GM12878 (cell line): ENCODE results near the gene NAXE. TPM values are rescaled to one million over a fixed set of nuclear protein-coding genes. Genes with fewer than 3 reads are reported as not detected.

ENCODE experiments used
- ATAC-seq: fragments of 200-7000 bp; cut with Tn5 transposase; 3 replicates; pipeline ENCODE4 v1.9.1; 2020; ENCODE audit warnings: mild to moderate bottlenecking, moderate library complexity
- BruUV-seq: library from RNA; stranded (reverse); fragments of 400-500 nt; replicated peaks from 2 replicates; lab custom pipeline; 2021; lab: Mats Ljungman, UMichigan
- CTCF ChIA-PET: fragments of 300-600 bp; sonication (Branson Sonifier 250); formaldehyde crosslinking; extraction: SDS; loops from one replicate; lab custom pipeline; 2021; ENCODE audit warnings: inconsistent platforms; lab: Yijun Ruan, JAX
- POLR2A ChIA-PET: fragments of 350-600 bp; formaldehyde crosslinking; extraction: SDS; loops from one replicate; lab custom pipeline; 2021; ENCODE audit warnings: inconsistent platforms; lab: Charles Lee
- RAD21 ChIA-PET: fragments of 300-600 bp; sonication (Branson Sonifier 250); formaldehyde crosslinking; loops from one replicate; lab custom pipeline; 2023; ENCODE audit warnings: antibody characterized with exemption; ENCODE audit not compliant: unreplicated experiment; lab: Charles Lee
- SMC1A ChIA-PET: fragments of 300-600 bp; sonication (Branson Sonifier 250); formaldehyde crosslinking; loops from one replicate; lab custom pipeline; 2023; ENCODE audit not compliant: unreplicated experiment, uncharacterized antibody; lab: Charles Lee
- DNase-seq: peaks from one replicate; pipeline ENCODE4 v3.0.0-alpha.2; 2011; ENCODE audit warnings: low read depth, low spot score
- FAIRE-seq: peaks from 3 replicates; lab custom pipeline; 2011; peaks lifted over from hg19 to GRCh38; lab: Jason Lieb, UNC
- H2AFZ ChIP-seq: 2 replicates; pipeline ENCODE4 v1.6.0; 2011; ENCODE audit warnings: low read depth, low read length, control low read depth; ENCODE audit not compliant: control insufficient read depth
- H3K27ac ChIP-seq: 2 replicates; pipeline ENCODE4 v1.5.1; 2011; ENCODE audit warnings: control low read depth; ENCODE audit not compliant: control insufficient read depth, insufficient read depth
- H3K27me3 ChIP-seq, 2 experiments: replicated peaks in 1 of 2; 2 replicates each; pipeline versions ENCODE4 v1.6.0 to v1.6.1; 2011; ENCODE audit warnings: low read length in 1 of 2; ENCODE audit not compliant: control insufficient read depth in 2 of 2, insufficient read depth in 2 of 2
- H3K36me3 ChIP-seq, 2 experiments: 2 replicates each; pipeline ENCODE4 v1.5.1; 2011; ENCODE audit warnings: low read length in 1 of 2; ENCODE audit not compliant: control insufficient read depth in 2 of 2, insufficient read depth in 2 of 2
- H3K4me1 ChIP-seq: 2 replicates; pipeline ENCODE4 v1.6.1; 2011; ENCODE audit warnings: mild to moderate bottlenecking, low read length, moderate library complexity, mixed read lengths; ENCODE audit not compliant: control insufficient read depth, insufficient read depth
- H3K4me2 ChIP-seq: 2 replicates; pipeline ENCODE4 v1.6.0; 2011; ENCODE audit warnings: control low read depth; ENCODE audit not compliant: control insufficient read depth, insufficient read depth
- H3K4me3 ChIP-seq: fragments of 200-600 bp; sonication (generic); 2 replicates; pipeline ENCODE4 v1.5.1; 2016
- H3K79me2 ChIP-seq: 2 replicates; pipeline ENCODE4 v1.6.0; 2011; ENCODE audit warnings: low read length; ENCODE audit not compliant: control insufficient read depth, insufficient read depth
- H3K9ac ChIP-seq: 2 replicates; pipeline ENCODE4 v1.8.0; 2011; ENCODE audit warnings: low read length, control low read depth, mixed read lengths; ENCODE audit not compliant: control insufficient read depth, insufficient read depth
- H3K9me3 ChIP-seq: replicated peaks from 3 replicates; pipeline ENCODE4 v1.5.1; 2011; ENCODE audit warnings: mild to moderate bottlenecking, low read length; ENCODE audit not compliant: control insufficient read depth, insufficient read depth
- H4K20me1 ChIP-seq: 2 replicates; pipeline ENCODE4 v1.6.0; 2011; ENCODE audit not compliant: control insufficient read depth, insufficient read depth
- EED ChIP-seq: sonication (generic); IDR thresholded peaks from 2 replicates; pipeline ENCODE4 v1.6.1; 2016; ENCODE audit warnings: antibody characterized with exemption, low read depth
- GATAD2B ChIP-seq: fragments of 450-650 bp; conservative IDR thresholded peaks from 2 replicates; pipeline ENCODE4 v1.6.1; 2017; ENCODE audit warnings: low read depth, mild to moderate bottlenecking, moderate library complexity
- LARP7 ChIP-seq: fragments of 450-650 bp; IDR thresholded peaks from 2 replicates; pipeline ENCODE4 v1.6.1; 2017; ENCODE audit warnings: mild to moderate bottlenecking
- MTA2 ChIP-seq: fragments of 450-650 bp; IDR thresholded peaks from 2 replicates; pipeline ENCODE4 v1.6.1; 2016; ENCODE audit warnings: low read depth, mild to moderate bottlenecking, moderate library complexity
- NFXL1 ChIP-seq: fragments of 450-650 bp; IDR thresholded peaks from 2 replicates; pipeline ENCODE4 v1.6.1; 2017; ENCODE audit warnings: antibody characterized with exemption, mild to moderate bottlenecking, borderline replicate concordance
- TCF3 ChIP-seq: IDR thresholded peaks from 2 replicates; pipeline ENCODE4 v1.6.1; 2012; ENCODE audit warnings: low read depth, mild to moderate bottlenecking, low read length, borderline replicate concordance; ENCODE audit not compliant: insufficient read depth
- ZBTB11 ChIP-seq: fragments of 450-650 bp; formaldehyde crosslinking; IDR thresholded peaks from 2 replicates; pipeline ENCODE4 v1.5.0; 2022; ENCODE audit warnings: mild to moderate bottlenecking, missing genetic modification characterization
- ZBTB40 ChIP-seq: fragments of 450-650 bp; IDR thresholded peaks from 2 replicates; pipeline ENCODE4 v1.6.1; 2016; ENCODE audit warnings: mild to moderate bottlenecking, moderate library complexity, borderline replicate concordance
- WGBS: methylation state at CpG from one replicate; pipeline ENCODE4 v1.1.6; 2016; ENCODE audit warnings: low lambda C conversion rate; ENCODE audit not compliant: insufficient replicate concordance, insufficient coverage; ENCODE audit errors: missing lambda C conversion rate; 5-methylcytosine and 5-hydroxymethylcytosine counted together
- in situ Hi-C: fragments of 300-500 bp; cut with MboI; formaldehyde crosslinking; loops from 9 replicates; pipeline ENCODE4 v1.14.3; 2018; ENCODE audit warnings: mixed read lengths
- intact Hi-C: fragments of 100-400 bp; cut with micrococcal nuclease; formaldehyde crosslinking; loops from one replicate; pipeline ENCODE4 v1.14.2; 2022; ENCODE audit not compliant: unreplicated experiment
- polyA plus RNA-seq, 11 experiments: library from polyadenylated mRNA; depleted of rRNA in 4 of 11; unstranded in 6 of 11; stranded (reverse) in 5 of 11; fragments of >200 nt; fragmentation: Nextera tagmentation in 4 of 11; fragmentation: Illumina TruSeq in 1 of 11; extraction: Ambion mirVana in 4 of 11; extraction: Trizol in 1 of 11; gene quantifications; 1 replicate in 1 of 11; 2 replicates in 10 of 11; pipeline versions ENCODE4 v1.2.1 to v1.2.3, GENCODE V29; 2011 to 2016; ENCODE audit warnings: inconsistent platforms in 2 of 11, missing spikeins in 2 of 11, low read depth in 1 of 11
- total RNA-seq, 4 experiments: library from RNA; depleted of rRNA in 3 of 4; stranded (reverse); fragments of >200 nt in 3 of 4; fragmentation: Illumina TruSeq in 1 of 4; extraction: Trizol in 1 of 4; gene quantifications; 2 replicates each; pipeline versions ENCODE4 v1.2.1 to v1.2.3, GENCODE V29; 2013 to 2021

The NAXE gene
- total and polyA plus RNA-seq, 10 of the 15 experiments (the other 5 are each of a cell fraction or from before 2014, with no cell fraction given): 17.8 to 93.3 (median 68.8) TPM

GRCh38 chr1:156572663-156573018, 18.9 kb upstream of the NAXE start:
- Histone ChIP-seq H3K4me3 (peak overlapping the region; percentile 73), H3K4me1 (0 out of 2 replicates have a peak, but pooled peaks cover 3% of the 10 kb centered on the region), H4K20me1 (no peaks in the 10 kb centered on the region), H3K9me3 (no peaks in the 10 kb centered on the region), H3K27me3 (no peaks in the 10 kb centered on the region; a peak in 1 of 4 replicates)
- ChIA-PET POLR2A (no interaction called here), RAD21 (no interaction called here)
- intact Hi-C loops (loop anchor here (2.0 kb wide), 1 partner anchor 116 kb away; no protein-coding TSS in a partner anchor), in situ Hi-C loops (no loop called here)
- DNase-seq: no peak
- 42% methylated on average over 10 of the region's 10 CpGs for WGBS
- TF ChIP-seq GATAD2B (no peak), TCF3 (0 out of 2 replicates have a peak, but pooled peaks have one; percentile 47), EED (0 out of 2 replicates have a peak, but pooled peaks have one; percentile 26)
- TF ChIP-seq, all 136 proteins: peak for 2
- ChIA-PET CTCF (interaction anchor here (0.6 to 2.7 kb wide), 7 partner anchors 9 to 187 kb away, joined by 3 to 16 read pairs (median 3); partner anchors contain the start of gene GPATCH4), SMC1A (interaction anchor here (1.4 to 1.7 kb wide), 3 partner anchors 64 to 88 kb away, joined by 3 to 5 read pairs (median 4); no protein-coding TSS in a partner anchor)
- Histone ChIP-seq H3K4me2 (peak overlapping the region; percentile 84), H3K79me2 (no peaks in the 10 kb centered on the region), H3K36me3 (no peaks in the 10 kb centered on the region), H2AFZ (peak overlapping the region; percentile 64), H3K27ac (no peak overlapping the region), H3K9ac (no peak overlapping the region; the same call in 1 of the 2 replicates)
- no TSS peak for BruUV-seq
- no peak for ATAC-seq
- no peak for FAIRE-seq

- in situ Hi-C loops: no loop called here
- intact Hi-C loops: no loop called here
- FAIRE-seq: no peak
- ChIA-PET CTCF (interaction anchor here (1.2 to 2.8 kb wide), 3 partner anchors 34 to 79 kb away, joined by 3 to 9 read pairs (median 3); no protein-coding TSS in a partner anchor), POLR2A (no interaction called here), SMC1A (interaction anchor here (0.8 to 1.1 kb wide), 3 partner anchors 66 to 100 kb away, joined by 3 read pairs; no protein-coding TSS in a partner anchor), RAD21 (no interaction called here)
- no peak overlapping the region for H3K9ac ChIP-seq
- no peaks in the 10 kb centered on the region for H3K79me2 ChIP-seq
- WGBS: 24% methylated on average over 2 of the region's 2 CpGs
- no peaks in the 10 kb centered on the region for H3K36me3 ChIP-seq
- no peaks in the 10 kb centered on the region; a peak in 1 of 4 replicates for H3K27me3 ChIP-seq
- H4K20me1 ChIP-seq: no peaks in the 10 kb centered on the region
- no peak overlapping the region for H3K4me3 ChIP-seq
- no peak overlapping the region for H2AFZ ChIP-seq
- 0 out of 2 replicates have a peak, but pooled peaks cover 3% of the 10 kb centered on the region for H3K4me1 ChIP-seq
- H3K9me3 ChIP-seq: no peaks in the 10 kb centered on the region
- no peak overlapping the region for H3K4me2 ChIP-seq
- BruUV-seq: no TSS peak
- ATAC-seq: no peak
- no peak overlapping the region for H3K27ac ChIP-seq
- no peak for DNase-seq
- no peak for TF ChIP-seq ZBTB40
- TF ChIP-seq LARP7: no peak
- no peak for TF ChIP-seq NFXL1
- TF ChIP-seq ZBTB11: no peak
- no peak for TF ChIP-seq MTA2
These were observed 17.4 kb upstream of the NAXE start for GRCh38 chr1:156574039-156574633.
